Measurements from ENCODE around the gene AGER. TPM values are rescaled to one million over a fixed set of nuclear protein-coding genes. Genes with fewer than 3 reads are reported as not detected.

AGER gene
- total and polyA plus RNA-seq, 9 of the 15 experiments (the other 6 are each of a cell fraction or from before 2014, with no cell fraction given) = 1.2 to 11.5 (median 4.1) TPM

DNA sequence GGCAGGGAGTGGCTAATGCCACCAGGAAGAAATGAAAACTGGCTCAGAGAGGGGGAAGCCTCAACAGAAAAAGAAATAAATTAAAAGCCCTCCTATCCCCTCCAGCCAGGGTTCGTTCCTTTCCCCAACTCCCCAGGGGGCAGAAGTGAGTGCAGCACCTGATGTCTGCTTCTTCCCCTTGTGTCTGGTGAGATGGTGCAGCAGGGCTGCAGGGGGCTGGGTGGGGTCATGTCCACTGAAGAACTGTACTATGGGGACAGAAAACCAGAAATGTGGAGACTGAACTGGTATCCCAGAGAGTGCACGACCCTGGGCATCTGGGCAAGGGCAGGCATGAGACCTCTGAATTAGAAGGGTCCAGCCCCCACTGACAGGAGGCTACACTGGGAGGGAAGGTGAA is 15.7 kb downstream of the AGER start (continued):
- TF ChIP-seq, protein P1, sequence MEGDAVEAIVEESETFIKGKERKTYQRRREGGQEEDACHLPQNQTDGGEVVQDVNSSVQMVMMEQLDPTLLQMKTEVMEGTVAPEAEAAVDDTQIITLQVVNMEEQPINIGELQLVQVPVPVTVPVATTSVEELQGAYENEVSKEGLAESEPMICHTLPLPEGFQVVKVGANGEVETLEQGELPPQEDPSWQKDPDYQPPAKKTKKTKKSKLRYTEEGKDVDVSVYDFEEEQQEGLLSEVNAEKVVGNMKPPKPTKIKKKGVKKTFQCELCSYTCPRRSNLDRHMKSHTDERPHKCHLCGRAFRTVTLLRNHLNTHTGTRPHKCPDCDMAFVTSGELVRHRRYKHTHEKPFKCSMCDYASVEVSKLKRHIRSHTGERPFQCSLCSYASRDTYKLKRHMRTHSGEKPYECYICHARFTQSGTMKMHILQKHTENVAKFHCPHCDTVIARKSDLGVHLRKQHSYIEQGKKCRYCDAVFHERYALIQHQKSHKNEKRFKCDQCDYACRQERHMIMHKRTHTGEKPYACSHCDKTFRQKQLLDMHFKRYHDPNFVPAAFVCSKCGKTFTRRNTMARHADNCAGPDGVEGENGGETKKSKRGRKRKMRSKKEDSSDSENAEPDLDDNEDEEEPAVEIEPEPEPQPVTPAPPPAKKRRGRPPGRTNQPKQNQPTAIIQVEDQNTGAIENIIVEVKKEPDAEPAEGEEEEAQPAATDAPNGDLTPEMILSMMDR (IDR thresholded peaks at IDR 0.05 in 2 of 3, conservative IDR thresholded peaks at IDR 0.05 in 1 of 3; ENCODE audit: insufficient read depth in 2 of 3, low read depth in 1 of 3, low read length in 3 of 3) = peak; percentile 38 to 52 (median 43)
- TF ChIP-seq ZC3H11A (IDR thresholded peaks at IDR 0.05; ENCODE audit: low read depth, low read length) = no peak
- no peak for TF ChIP-seq ZKSCAN3 (CRISPR knock-in tag; IDR thresholded peaks at IDR 0.05)
- no peak for TF ChIP-seq ZBTB1 (CRISPR knock-in tag; IDR thresholded peaks at IDR 0.05; ENCODE audit: borderline replicate concordance, low read depth)
- TF ChIP-seq MCM2 (IDR thresholded peaks at IDR 0.05; ENCODE audit: low read depth) = no peak
- TF ChIP-seq, protein P2, sequence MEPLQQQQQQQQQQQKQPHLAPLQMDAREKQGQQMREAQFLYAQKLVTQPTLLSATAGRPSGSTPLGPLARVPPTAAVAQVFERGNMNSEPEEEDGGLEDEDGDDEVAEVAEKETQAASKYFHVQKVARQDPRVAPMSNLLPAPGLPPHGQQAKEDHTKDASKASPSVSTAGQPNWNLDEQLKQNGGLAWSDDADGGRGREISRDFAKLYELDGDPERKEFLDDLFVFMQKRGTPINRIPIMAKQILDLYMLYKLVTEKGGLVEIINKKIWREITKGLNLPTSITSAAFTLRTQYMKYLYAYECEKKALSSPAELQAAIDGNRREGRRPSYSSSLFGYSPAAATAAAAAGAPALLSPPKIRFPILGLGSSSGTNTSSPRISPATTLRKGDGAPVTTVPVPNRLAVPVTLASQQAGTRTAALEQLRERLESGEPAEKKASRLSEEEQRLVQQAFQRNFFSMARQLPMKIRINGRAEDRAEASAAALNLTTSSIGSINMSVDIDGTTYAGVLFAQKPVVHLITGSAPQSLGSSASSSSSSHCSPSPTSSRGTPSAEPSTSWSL (CRISPR knock-in tag; IDR thresholded peaks at IDR 0.05; ENCODE audit: borderline replicate concordance) = no peak
- no peak for TF ChIP-seq MTF1 (CRISPR knock-in tag; IDR thresholded peaks at IDR 0.05; ENCODE audit: borderline replicate concordance)
- no peak for TF ChIP-seq ZNF263 (CRISPR knock-in tag; IDR thresholded peaks at IDR 0.05; ENCODE audit: borderline replicate concordance)
- TF ChIP-seq, protein P3, sequence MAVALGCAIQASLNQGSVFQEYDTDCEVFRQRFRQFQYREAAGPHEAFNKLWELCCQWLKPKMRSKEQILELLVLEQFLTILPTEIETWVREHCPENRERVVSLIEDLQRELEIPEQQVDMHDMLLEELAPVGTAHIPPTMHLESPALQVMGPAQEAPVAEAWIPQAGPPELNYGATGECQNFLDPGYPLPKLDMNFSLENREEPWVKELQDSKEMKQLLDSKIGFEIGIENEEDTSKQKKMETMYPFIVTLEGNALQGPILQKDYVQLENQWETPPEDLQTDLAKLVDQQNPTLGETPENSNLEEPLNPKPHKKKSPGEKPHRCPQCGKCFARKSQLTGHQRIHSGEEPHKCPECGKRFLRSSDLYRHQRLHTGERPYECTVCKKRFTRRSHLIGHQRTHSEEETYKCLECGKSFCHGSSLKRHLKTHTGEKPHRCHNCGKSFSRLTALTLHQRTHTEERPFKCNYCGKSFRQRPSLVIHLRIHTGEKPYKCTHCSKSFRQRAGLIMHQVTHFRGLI (CRISPR knock-in tag; IDR thresholded peaks at IDR 0.05) = no peak
- no peak for TF ChIP-seq NR4A1 (CRISPR knock-in tag; IDR thresholded peaks at IDR 0.05)
- no peak for TF ChIP-seq NR4A1 (tag; IDR thresholded peaks at IDR 0.05)
- no peak for TF ChIP-seq ZNF445 (CRISPR knock-in tag; IDR thresholded peaks at IDR 0.05; ENCODE audit: low read depth)
- TF ChIP-seq KDM4B (IDR thresholded peaks at IDR 0.05; ENCODE audit: borderline replicate concordance in 2 of 2, low read depth in 1 of 2) = 0 out of 4 replicates have a peak, but pooled peaks of 1 of the 2 experiments have one; percentile 31
- no peak for TF ChIP-seq ZEB2 (IDR thresholded peaks at IDR 0.05)
- TF ChIP-seq PML (IDR thresholded peaks at IDR 0.05; ENCODE audit: low read length) = no peak
- peak; percentile 19; the same call in 1 of the 2 replicates for TF ChIP-seq ZNF644 (tag; IDR thresholded peaks at IDR 0.05; ENCODE audit: low read depth)
- no peak for TF ChIP-seq SIX5 (IDR thresholded peaks at IDR 0.05; ENCODE audit: borderline replicate concordance in 1 of 2, insufficient read depth in 1 of 2, low read depth in 1 of 2, low read length in 2 of 2)
- TF ChIP-seq TCF7L2 (IDR thresholded peaks at IDR 0.05; ENCODE audit: low read depth, low read length) = no peak
- TF ChIP-seq, protein P4, sequence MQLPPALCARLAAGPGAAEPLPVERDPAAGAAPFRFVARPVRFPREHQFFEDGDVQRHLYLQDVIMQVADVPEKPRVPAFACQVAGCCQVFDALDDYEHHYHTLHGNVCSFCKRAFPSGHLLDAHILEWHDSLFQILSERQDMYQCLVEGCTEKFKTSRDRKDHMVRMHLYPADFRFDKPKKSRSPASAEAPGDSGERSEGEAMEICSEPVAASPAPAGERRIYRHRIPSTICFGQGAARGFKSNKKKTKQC (CRISPR knock-in tag; IDR thresholded peaks at IDR 0.05) = 0 out of 2 replicates have a peak, but pooled peaks have one; percentile 24
- TF ChIP-seq SMAD3 (CRISPR knock-in tag; conservative IDR thresholded peaks at IDR 0.05) = no peak
- TF ChIP-seq, protein P5, sequence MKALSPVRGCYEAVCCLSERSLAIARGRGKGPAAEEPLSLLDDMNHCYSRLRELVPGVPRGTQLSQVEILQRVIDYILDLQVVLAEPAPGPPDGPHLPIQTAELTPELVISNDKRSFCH (CRISPR knock-in tag; IDR thresholded peaks at IDR 0.05) = no peak
- TF ChIP-seq, protein P5 (tag; IDR thresholded peaks at IDR 0.05) = no peak
